Mesenchymal stem cell (in vitro differentiated cells and primary cell): Measurements from ENCODE around the gene GIMAP4.

Source experiments
- DNase-seq: peaks from one replicate; pipeline ENCODE4 v3.0.0-alpha.2; 2013
- H2AFZ ChIP-seq: one replicate; pipeline ENCODE4 v1.6.1; 2013; ENCODE audit warnings: low read depth, mild to moderate bottlenecking, control low read depth, inconsistent platforms, low read length, moderate library complexity
- H2AK5ac ChIP-seq: 2 replicates; pipeline ENCODE4 v1.6.1; 2013; ENCODE audit warnings: low read length, moderate library complexity, mild to moderate bottlenecking, inconsistent platforms; ENCODE audit not compliant: severe bottlenecking
- H2BK120ac ChIP-seq: one replicate; pipeline ENCODE4 v1.6.1; 2013; ENCODE audit warnings: low read depth, mild to moderate bottlenecking, inconsistent platforms, low read length, moderate library complexity
- H2BK12ac ChIP-seq, 2 experiments: one replicate each; pipeline ENCODE4 v1.6.1; 2013; ENCODE audit warnings: inconsistent platforms in 2 of 2, low read length in 2 of 2, mild to moderate bottlenecking in 2 of 2, moderate library complexity in 2 of 2, control low read depth in 1 of 2
- H2BK15ac ChIP-seq: one replicate; pipeline ENCODE4 v1.6.1; 2013; ENCODE audit warnings: mild to moderate bottlenecking, low read depth, inconsistent platforms; ENCODE audit not compliant: poor library complexity, severe bottlenecking
- H2BK5ac ChIP-seq: 2 replicates; pipeline ENCODE4 v1.6.1; 2013; ENCODE audit warnings: low read depth, mild to moderate bottlenecking, low read length, control low read depth, inconsistent platforms; ENCODE audit not compliant: poor library complexity, severe bottlenecking
- H3K14ac ChIP-seq, 2 experiments: one replicate each; pipeline ENCODE4 v1.6.1; 2013; ENCODE audit warnings: inconsistent platforms in 2 of 2, low read length in 2 of 2, control low read depth in 1 of 2, mild to moderate bottlenecking in 1 of 2, moderate library complexity in 1 of 2
- H3K18ac ChIP-seq, 2 experiments: one replicate each; pipeline ENCODE4 v1.6.1; 2013; ENCODE audit warnings: inconsistent platforms in 2 of 2, low read length in 2 of 2, control low read depth in 1 of 2, low read depth in 1 of 2, mild to moderate bottlenecking in 1 of 2
- H3K23ac ChIP-seq, 2 experiments: one replicate each; pipeline ENCODE4 v1.6.1; 2013; ENCODE audit warnings: inconsistent platforms in 2 of 2, low read length in 2 of 2, mild to moderate bottlenecking in 2 of 2, moderate library complexity in 2 of 2, control low read depth in 1 of 2
- H3K27ac ChIP-seq: 2 replicates; pipeline ENCODE4 v1.5.1; 2013; ENCODE audit warnings: mild to moderate bottlenecking, moderate library complexity, low read length, control low read depth, inconsistent platforms; ENCODE audit not compliant: poor library complexity, severe bottlenecking
- H3K27me3 ChIP-seq, 2 experiments: 2 replicates each; pipeline versions ENCODE4 v1.6.1 to v1.7.0; 2013; ENCODE audit warnings: low read length in 2 of 2, mild to moderate bottlenecking in 2 of 2, moderate library complexity in 2 of 2, control low read depth in 1 of 2, inconsistent platforms in 1 of 2; ENCODE audit not compliant: control insufficient read depth in 1 of 2, insufficient read depth in 1 of 2
- H3K36me3 ChIP-seq, 2 experiments: 2 replicates each; pipeline versions ENCODE4 v1.6.1 to v1.7.0; 2013; ENCODE audit warnings: low read length in 2 of 2, control low read depth in 1 of 2, inconsistent platforms in 1 of 2, low read depth in 1 of 2, mild to moderate bottlenecking in 1 of 2; ENCODE audit not compliant: insufficient read depth in 2 of 2, control insufficient read depth in 1 of 2
- H3K4ac ChIP-seq, 2 experiments: one replicate each; pipeline ENCODE4 v1.6.1; 2013; ENCODE audit warnings: inconsistent platforms in 2 of 2, low read length in 2 of 2, mild to moderate bottlenecking in 2 of 2, moderate library complexity in 2 of 2, control low read depth in 1 of 2, low read depth in 1 of 2
- H3K4me1 ChIP-seq: 2 replicates; pipeline ENCODE4 v1.6.1; 2013; ENCODE audit warnings: low read depth, low read length, control low read depth; ENCODE audit not compliant: control insufficient read depth, insufficient read depth
- H3K4me2 ChIP-seq: 2 replicates; pipeline ENCODE4 v1.6.1; 2013; ENCODE audit warnings: low read length, mild to moderate bottlenecking, inconsistent platforms; ENCODE audit not compliant: poor library complexity, severe bottlenecking
- H3K4me3 ChIP-seq, 2 experiments: 2 replicates each; pipeline versions ENCODE4 v1.5.1 to v1.7.0; 2013; ENCODE audit warnings: low read length in 2 of 2, mild to moderate bottlenecking in 2 of 2, control low read depth in 1 of 2, low read depth in 1 of 2; ENCODE audit not compliant: insufficient read depth in 1 of 2
- H3K79me1 ChIP-seq: replicated peaks from 2 replicates; pipeline ENCODE4 v1.6.1; 2013; ENCODE audit warnings: mild to moderate bottlenecking, control low read depth, low read length, inconsistent platforms; ENCODE audit not compliant: poor library complexity, severe bottlenecking
- H3K9ac ChIP-seq: 2 replicates; pipeline ENCODE4 v1.7.0; 2013; ENCODE audit warnings: mild to moderate bottlenecking, low read length, moderate library complexity
- H3K9me3 ChIP-seq: 2 replicates; pipeline ENCODE4 v1.7.0; 2013; ENCODE audit warnings: mild to moderate bottlenecking, low read length; ENCODE audit not compliant: control insufficient read depth
- H4K8ac ChIP-seq: one replicate; pipeline ENCODE4 v1.6.1; 2013; ENCODE audit warnings: inconsistent platforms, mild to moderate bottlenecking, low read length, moderate library complexity
- H4K91ac ChIP-seq: one replicate; pipeline ENCODE4 v1.6.1; 2013; ENCODE audit warnings: mild to moderate bottlenecking, low read length, inconsistent platforms
- WGBS: methylation state at CpG from one replicate; pipeline ENCODE4 v1.1.7; 2013; ENCODE audit warnings: mixed read lengths; 5-methylcytosine and 5-hydroxymethylcytosine counted together

GIMAP4 gene

DNA sequence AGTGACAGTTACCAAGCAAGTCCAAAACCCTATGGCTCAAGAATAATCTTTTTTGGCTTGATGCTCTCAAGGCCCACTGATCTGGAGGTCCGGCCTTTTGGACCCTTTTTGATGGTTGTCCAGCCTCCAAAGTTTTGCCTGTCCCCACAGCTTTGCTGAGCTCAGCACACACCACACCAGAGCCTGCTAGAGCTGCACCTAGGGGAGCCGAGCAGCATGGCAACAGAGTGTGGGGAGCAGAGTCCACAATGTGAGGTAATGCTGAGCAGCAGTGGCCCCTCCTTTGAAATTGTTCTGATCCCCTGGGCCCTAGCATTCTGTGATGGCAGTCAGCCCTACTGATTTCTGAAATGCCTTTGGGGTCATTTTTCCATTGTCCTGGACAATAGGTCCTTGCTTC, 43.2 kb upstream of the GIMAP4 start:
- Histone ChIP-seq H3K18ac (no peak overlapping the region), H4K91ac (no peak overlapping the region), H3K9ac (no peak overlapping the region), H3K4me1 (no peaks in the 10 kb centered on the region), H2AK5ac (no peak overlapping the region), H3K23ac (no peak overlapping the region), H4K8ac (no peak overlapping the region), H3K36me3 (no peaks in the 10 kb centered on the region), H2BK12ac (no peak overlapping the region), H2BK120ac (no peak overlapping the region), H2BK15ac (no peak overlapping the region), H2AFZ (no peak overlapping the region), H3K4me3 (no peak overlapping the region), H3K14ac (no peak overlapping the region), H2BK5ac (no peak overlapping the region), H3K27ac (no peak overlapping the region), H3K4me2 (no peak overlapping the region), H3K4ac (no peak overlapping the region), H3K79me1 (no peaks in the 10 kb centered on the region), H3K27me3 (no peaks in the 10 kb centered on the region), H3K9me3 (peaks cover 11% of the 10 kb centered on the region)
- DNase-seq = no peak
- WGBS = 28% methylated on average over 2 of the region's 2 CpGs

DNA sequence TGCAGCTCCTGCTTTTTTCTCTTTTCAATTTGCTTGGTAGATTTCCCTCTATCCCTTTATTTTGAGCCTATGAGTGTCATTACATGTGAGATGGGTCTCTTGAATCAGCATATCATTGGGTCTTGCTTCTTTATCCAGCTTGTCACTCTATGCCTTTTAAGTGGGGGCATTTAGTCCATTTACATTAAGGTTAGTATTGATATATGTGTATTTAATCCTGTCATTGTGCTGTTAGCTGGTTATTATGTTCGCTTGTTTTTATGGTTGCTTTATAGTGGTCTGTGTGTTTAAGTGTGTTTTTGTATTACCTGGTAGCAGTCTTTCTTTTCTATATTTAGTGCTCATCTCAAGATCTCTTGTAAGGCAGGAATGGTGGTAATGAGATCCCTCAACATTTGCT, 35.5 kb upstream of the GIMAP4 start:
- no peak overlapping the region for H2AK5ac ChIP-seq
- H3K27me3 ChIP-seq = no peaks in the 10 kb centered on the region
- WGBS = 78% methylated on average over 1 of the region's 1 CpG
- H3K9ac ChIP-seq = no peak overlapping the region
- H3K4me3 ChIP-seq = no peak overlapping the region
- H3K23ac ChIP-seq = no peak overlapping the region
- no peak overlapping the region for H3K27ac ChIP-seq
- no peak overlapping the region for H3K14ac ChIP-seq
- H3K4me1 ChIP-seq = no peaks in the 10 kb centered on the region
- no peak overlapping the region for H2BK5ac ChIP-seq
- H3K4me2 ChIP-seq = no peak overlapping the region
- no peak overlapping the region for H2AFZ ChIP-seq
- H4K8ac ChIP-seq = no peak overlapping the region
- H2BK120ac ChIP-seq = no peak overlapping the region
- H4K91ac ChIP-seq = no peak overlapping the region
- no peak overlapping the region for H2BK12ac ChIP-seq
- no peak overlapping the region for H3K4ac ChIP-seq
- H3K9me3 ChIP-seq = peaks cover 47% of the 10 kb centered on the region
- DNase-seq = no peak
- H3K36me3 ChIP-seq = no peaks in the 10 kb centered on the region
- no peak overlapping the region for H2BK15ac ChIP-seq
- no peak overlapping the region for H3K18ac ChIP-seq
- H3K79me1 ChIP-seq = no peaks in the 10 kb centered on the region

DNA sequence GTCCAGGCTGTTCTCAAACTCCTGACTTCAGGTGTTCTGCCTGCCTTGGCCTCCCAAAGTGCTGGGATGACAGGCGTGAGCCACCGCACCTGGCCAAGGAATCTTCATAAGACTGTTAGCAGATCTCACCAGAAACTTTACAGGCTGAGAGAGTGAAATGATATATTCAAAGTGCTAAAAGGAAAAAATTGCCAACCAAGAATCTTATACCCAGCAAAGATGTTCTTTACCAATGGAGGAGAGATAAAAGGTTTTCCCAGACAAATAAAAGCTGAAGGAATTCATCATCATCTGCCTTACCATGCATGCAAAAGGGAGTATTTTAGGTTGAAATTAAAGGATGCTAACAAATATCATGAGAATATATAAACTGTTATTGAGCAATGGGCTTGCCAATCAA, 28.9 kb upstream of the GIMAP4 start:
- 100% methylated on average over 1 of the region's 2 CpGs for WGBS
- H2BK12ac ChIP-seq = no peak overlapping the region
- no peak overlapping the region for H2BK5ac ChIP-seq
- no peak overlapping the region for H4K8ac ChIP-seq
- no peaks in the 10 kb centered on the region for H3K4me1 ChIP-seq
- H3K79me1 ChIP-seq = no peaks in the 10 kb centered on the region
- no peak for DNase-seq
- H3K36me3 ChIP-seq = no peaks in the 10 kb centered on the region
- no peak overlapping the region for H3K4ac ChIP-seq
- H3K27ac ChIP-seq = no peak overlapping the region
- H2AK5ac ChIP-seq = no peak overlapping the region
- no peak overlapping the region for H3K23ac ChIP-seq
- no peak overlapping the region for H3K4me2 ChIP-seq
- H3K27me3 ChIP-seq = no peaks in the 10 kb centered on the region
- no peak overlapping the region for H2BK120ac ChIP-seq
- no peak overlapping the region for H3K4me3 ChIP-seq
- H3K18ac ChIP-seq = no peak overlapping the region
- no peak overlapping the region for H3K9ac ChIP-seq
- peaks cover 55% of the 10 kb centered on the region for H3K9me3 ChIP-seq
- H2BK15ac ChIP-seq = no peak overlapping the region
- no peak overlapping the region for H4K91ac ChIP-seq
- no peak overlapping the region for H2AFZ ChIP-seq
- no peak overlapping the region for H3K14ac ChIP-seq

DNA sequence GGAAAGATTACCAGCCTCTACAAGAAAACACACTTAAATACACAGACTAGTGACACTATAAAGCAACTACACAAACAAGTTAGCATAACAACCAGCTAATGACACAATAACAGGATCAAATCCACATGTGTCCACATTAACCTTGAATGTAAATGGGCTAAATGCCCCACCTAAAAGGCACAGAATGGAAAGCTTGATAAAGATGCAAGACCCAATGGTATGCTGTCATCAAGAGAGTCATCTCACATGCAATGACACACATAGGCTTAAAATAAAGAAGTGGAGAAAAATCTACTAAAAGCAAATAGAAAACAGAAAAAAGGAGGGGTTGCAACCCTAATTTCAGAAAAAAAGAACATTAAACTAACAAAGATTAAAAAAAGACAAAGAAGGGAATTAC, 14.0 kb upstream of the GIMAP4 start:
- peaks cover 45% of the 10 kb centered on the region for H3K9me3 ChIP-seq

More for the DNA sequence above, 14.0 kb upstream of the GIMAP4 start:
- Histone ChIP-seq H3K4me2 (no peak overlapping the region), H3K79me1 (no peaks in the 10 kb centered on the region), H2AK5ac (no peak overlapping the region), H4K91ac (no peak overlapping the region), H2BK120ac (no peak overlapping the region), H3K4ac (no peak overlapping the region), H2BK12ac (no peak overlapping the region), H3K9ac (no peak overlapping the region), H2BK5ac (no peak overlapping the region), H3K18ac (no peak overlapping the region), H3K4me3 (no peak overlapping the region), H3K4me1 (no peaks in the 10 kb centered on the region), H3K14ac (no peak overlapping the region), H4K8ac (no peak overlapping the region), H3K27me3 (no peaks in the 10 kb centered on the region), H3K23ac (no peak overlapping the region), H3K36me3 (no peaks in the 10 kb centered on the region), H2AFZ (no peak overlapping the region), H2BK15ac (no peak overlapping the region), H3K27ac (no peak overlapping the region)
- DNase-seq = no peak
